ENCODE measurements around the gene FAM149A. TPM values are rescaled to one million over a fixed set of nuclear protein-coding genes. Genes with fewer than 3 reads are reported as not detected.

The FAM149A gene
- total RNA-seq, result 10 to 100 TPM in 2 of 4 donors, 1 to 10 TPM in 2; 8.1 to 13.4 (median 9.7) TPM

- peak; percentile 83 for DNase-seq
These were observed at the start of gene FAM149A for GRCh38 chr4:186104114-186104889. TSS of gene FAM149A (plus strand) at chr4:186104704.

GRCh38 chr4:186058253-186058979, 46.1 kb upstream of the FAM149A start:
- WGBS, 2 donors, result 80 to 82% methylated on average over 6 of the region's 6 CpGs
- H3K27ac ChIP-seq, result no peak overlapping the region
- DNase-seq, result no peak
- intact Hi-C loops (cut with DNase I), result no loop called here
- H3K36me3 ChIP-seq, result no peaks in the 10 kb centered on the region
- H3K4me1 ChIP-seq, result no peaks in the 10 kb centered on the region
- no peak for TF ChIP-seq CTCF (IDR thresholded peaks at IDR 0.05)
- no peak for TF ChIP-seq POLR2A (IDR thresholded peaks at IDR 0.05)
- no peaks in the 10 kb centered on the region for H3K9me3 ChIP-seq
- no peaks in the 10 kb centered on the region for H3K27me3 ChIP-seq
- H3K4me3 ChIP-seq (replicated peaks in 1 of 3), result no peak overlapping the region

More at GRCh38 chr4:186104114-186104889, at the start of gene FAM149A:
- intact Hi-C loops (cut with DNase I), result no loop called here
- Histone ChIP-seq H3K27ac (peak within 1 kb of the TSS in 2 of 3 donors; percentile 18 to 21), H3K27me3 (no peaks in the 10 kb centered on the region), H3K36me3 (no peaks in the 10 kb centered on the region), H3K4me1 (peaks cover 0 to 3% of the 10 kb centered on the region in 2 donors), H3K9me3 (no peaks in the 10 kb centered on the region), H3K4me3 (replicated peaks in 1 of 3) (peak within 1 kb of the TSS; percentile 29 to 72 (median 71))
- WGBS, 2 donors, result 42 to 57% methylated on average over 13 to 23 of the region's 57 CpGs
- TF ChIP-seq POLR2A (IDR thresholded peaks at IDR 0.05) (peak in 1 of 2 donors; percentile 72), CTCF (IDR thresholded peaks at IDR 0.05) (no peak)

- intact Hi-C loops (cut with DNase I), result no loop called here
- Histone ChIP-seq H3K27me3 (no peaks in the 10 kb centered on the region), H3K4me1 (no peaks in the 10 kb centered on the region), H3K36me3 (no peaks in the 10 kb centered on the region), H3K9me3 (no peaks in the 10 kb centered on the region), H3K4me3 (replicated peaks in 1 of 3) (no peak overlapping the region), H3K27ac (no peak overlapping the region)
- TF ChIP-seq POLR2A (IDR thresholded peaks at IDR 0.05), result no peak
- TF ChIP-seq CTCF (IDR thresholded peaks at IDR 0.05), result no peak
- DNase-seq, result no peak
- WGBS, 2 donors, result 87 to 92% methylated on average over 3 of the region's 3 CpGs
These were observed 45.6 kb upstream of the FAM149A start for GRCh38 chr4:186058980-186059316.

- Histone ChIP-seq H3K36me3 (no peaks in the 10 kb centered on the region), H3K4me3 (replicated peaks in 1 of 3) (no peak overlapping the region), H3K27me3 (no peaks in the 10 kb centered on the region), H3K27ac (no peak overlapping the region), H3K4me1 (no peaks in the 10 kb centered on the region), H3K9me3 (no peaks in the 10 kb centered on the region)
- no peak for DNase-seq
- intact Hi-C loops (cut with DNase I), result no loop called here
- WGBS, 2 donors, result 88 to 93% methylated on average over 4 of the region's 4 CpGs
- TF ChIP-seq CTCF (IDR thresholded peaks at IDR 0.05) (no peak), POLR2A (IDR thresholded peaks at IDR 0.05) (no peak)
These were observed 42.6 kb upstream of the FAM149A start for GRCh38 chr4:186061921-186062320.

All from thyroid gland (tissue), 4 donors.